CD8-positive, alpha-beta memory T cell (primary cell): Measurements from ENCODE around the gene ALDH8A1. TPM values are rescaled to one million over a fixed set of nuclear protein-coding genes. Genes with fewer than 3 reads are reported as not detected.

Experiments used
- CTCF ChIA-PET: fragments of 350-600 bp; sonication (Branson Sonifier 250); formaldehyde crosslinking; loops from one replicate; lab custom pipeline; 2021; ENCODE audit warnings: antibody characterized with exemption; lab: Charles Lee
- POLR2A ChIA-PET: fragments of 350-600 bp; sonication (Branson Sonifier 250); formaldehyde crosslinking; loops from one replicate; lab custom pipeline; 2021; ENCODE audit warnings: antibody characterized with exemption; lab: Charles Lee
- DNase-seq, 5 donors: peaks; one replicate each; pipeline versions ENCODE4 v3.0.0 to v3.0.0-alpha.2; 2020 to 2022; ENCODE audit warnings: mixed read lengths in 1 of 5
- H3K27ac ChIP-seq: one replicate; pipeline ENCODE4 v1.7.0; 2013; ENCODE audit warnings: low read depth, mild to moderate bottlenecking, low read length, moderate library complexity
- H3K27me3 ChIP-seq: 2 replicates; pipeline ENCODE4 v1.7.0; 2013; ENCODE audit warnings: low read length, mild to moderate bottlenecking; ENCODE audit not compliant: insufficient read depth, poor library complexity, severe bottlenecking
- H3K36me3 ChIP-seq: 2 replicates; pipeline ENCODE4 v1.7.0; 2013; ENCODE audit warnings: mild to moderate bottlenecking, low read length, moderate library complexity; ENCODE audit not compliant: insufficient read depth
- H3K4me1 ChIP-seq: 2 replicates; pipeline ENCODE4 v1.7.0; 2013; ENCODE audit warnings: mild to moderate bottlenecking, low read length, moderate library complexity; ENCODE audit not compliant: insufficient read depth
- H3K4me3 ChIP-seq: 2 replicates; pipeline ENCODE4 v1.7.0; 2013; ENCODE audit warnings: mild to moderate bottlenecking, low read length
- H3K9me3 ChIP-seq: 2 replicates; pipeline ENCODE4 v1.7.0; 2013; ENCODE audit warnings: mild to moderate bottlenecking, low read length
- H3K27ac Mint-ChIP-seq, 8 donors: one replicate each; pipeline ENCODE4 v1.8.0; 2020 to 2021; ENCODE audit warnings: mixed read lengths in 8 of 8, mild to moderate bottlenecking in 6 of 8, inconsistent platforms in 3 of 8, moderate library complexity in 3 of 8
- H3K27me3 Mint-ChIP-seq, 2 donors: one replicate each; pipeline ENCODE4 v1.8.0; 2020 to 2021; ENCODE audit warnings: mixed read lengths in 2 of 2, mild to moderate bottlenecking in 1 of 2, moderate library complexity in 1 of 2
- H3K36me3 Mint-ChIP-seq, 3 donors: one replicate each; pipeline ENCODE4 v1.8.0; 2020 to 2021; ENCODE audit warnings: mixed read lengths in 3 of 3, inconsistent platforms in 1 of 3, mild to moderate bottlenecking in 1 of 3
- H3K4me1 Mint-ChIP-seq, 3 donors: one replicate each; pipeline ENCODE4 v1.8.0; 2020 to 2021; ENCODE audit warnings: mixed read lengths in 3 of 3, inconsistent platforms in 1 of 3, mild to moderate bottlenecking in 1 of 3
- H3K4me3 Mint-ChIP-seq, 7 donors: one replicate each; pipeline ENCODE4 v1.8.0; 2020 to 2021; ENCODE audit warnings: mixed read lengths in 7 of 7, mild to moderate bottlenecking in 6 of 7, moderate library complexity in 4 of 7, inconsistent platforms in 2 of 7
- H3K9me3 Mint-ChIP-seq, 5 donors: one replicate each; pipeline ENCODE4 v1.8.0; 2020 to 2022; ENCODE audit warnings: mixed read lengths in 5 of 5, mild to moderate bottlenecking in 3 of 5, moderate library complexity in 2 of 5, inconsistent platforms in 1 of 5
- polyA plus RNA-seq: library from polyadenylated mRNA; unstranded; fragments of 300-500 nt; fragmentation: Illumina TruSeq; gene quantifications from one replicate; pipeline ENCODE4 v1.2.3, GENCODE V29; 2021
- total RNA-seq, 2 experiments: library from RNA; stranded (reverse); gene quantifications; one replicate each; pipeline ENCODE4 v1.2.3, GENCODE V29; 2021

The ALDH8A1 gene
- total and polyA plus RNA-seq, 3 experiments from 2014 or later, result 0.08 to 0.85 (median 0.82) TPM

- H3K27ac Mint-ChIP-seq, result no peak overlapping the region
- H3K4me3 ChIP-seq, result no peak overlapping the region
- no peak overlapping the region for H3K4me3 Mint-ChIP-seq
- no peaks in the 10 kb centered on the region for H3K27me3 ChIP-seq
- POLR2A ChIA-PET, result no interaction called here
- peaks cover 5% of the 10 kb centered on the region for H3K4me1 ChIP-seq
- peaks cover 0 to 14% (median 0%) of the 10 kb centered on the region in 3 donors for H3K36me3 Mint-ChIP-seq
- no peaks in the 10 kb centered on the region for H3K9me3 ChIP-seq
- no peaks in the 10 kb centered on the region for H3K9me3 Mint-ChIP-seq
- DNase-seq, result no peak
- no peaks in the 10 kb centered on the region for H3K36me3 ChIP-seq
- peaks cover 0 to 3% (median 2%) of the 10 kb centered on the region in 3 donors for H3K4me1 Mint-ChIP-seq
- peaks cover 0 to 2% of the 10 kb centered on the region in 2 donors for H3K27me3 Mint-ChIP-seq
- no peak overlapping the region for H3K27ac ChIP-seq
- CTCF ChIA-PET, result no interaction called here
Observed at GRCh38 chr6:134934793-134935485, 15.0 kb downstream of the ALDH8A1 start.

DNA sequence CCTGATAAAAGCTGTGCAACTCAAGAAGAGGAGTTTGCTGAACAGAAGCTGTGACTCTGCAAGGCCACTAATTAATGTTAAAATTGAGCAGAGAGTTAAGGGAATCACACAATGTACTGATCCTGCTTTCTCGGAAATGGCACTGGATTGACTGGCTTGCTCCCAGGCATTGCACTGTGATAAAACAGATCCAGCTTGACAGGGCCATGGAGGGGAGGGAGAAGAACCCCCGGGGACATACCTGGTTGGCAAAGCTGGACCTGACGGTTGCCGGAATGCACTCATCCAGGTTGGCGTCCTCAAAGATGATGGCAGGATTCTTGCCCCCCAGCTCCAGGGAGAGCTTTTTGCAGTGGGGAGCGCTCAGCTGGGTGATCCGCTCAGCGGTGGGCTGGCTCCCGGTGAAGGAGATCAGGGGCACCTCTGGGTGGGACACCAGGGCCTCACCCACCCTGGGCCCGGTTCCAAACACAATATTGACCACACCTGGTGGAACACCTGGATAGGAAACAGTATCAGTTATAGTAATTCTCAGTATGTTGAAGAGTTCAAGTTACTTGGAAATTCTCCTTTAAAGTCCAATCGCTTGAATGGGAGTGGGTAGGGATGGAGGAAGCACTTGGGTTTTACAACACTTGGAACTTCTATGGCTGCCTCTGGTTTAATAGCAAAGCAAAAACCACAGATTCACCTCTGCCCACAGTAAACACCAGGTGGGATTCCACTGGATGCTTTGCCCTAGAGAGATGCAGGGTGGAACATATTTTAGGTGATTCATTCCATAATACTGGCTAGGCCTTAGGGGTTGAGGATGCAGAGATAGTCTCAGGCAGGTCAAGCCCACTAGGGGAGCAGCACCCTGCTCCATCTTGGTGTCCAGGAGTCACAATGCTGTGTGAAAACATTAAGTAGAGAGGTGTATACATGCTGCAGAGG, 17.1 kb downstream of the ALDH8A1 start:
- Mint-ChIP-seq H3K4me1 (no peaks in the 10 kb centered on the region), H3K9me3 (no peaks in the 10 kb centered on the region)
- CTCF ChIA-PET, result interaction anchor here (0.6 to 1.6 kb wide), 4 partner anchors 8 to 1728 kb away, joined by 3 to 11 read pairs (median 3); no protein-coding TSS in a partner anchor

DNA sequence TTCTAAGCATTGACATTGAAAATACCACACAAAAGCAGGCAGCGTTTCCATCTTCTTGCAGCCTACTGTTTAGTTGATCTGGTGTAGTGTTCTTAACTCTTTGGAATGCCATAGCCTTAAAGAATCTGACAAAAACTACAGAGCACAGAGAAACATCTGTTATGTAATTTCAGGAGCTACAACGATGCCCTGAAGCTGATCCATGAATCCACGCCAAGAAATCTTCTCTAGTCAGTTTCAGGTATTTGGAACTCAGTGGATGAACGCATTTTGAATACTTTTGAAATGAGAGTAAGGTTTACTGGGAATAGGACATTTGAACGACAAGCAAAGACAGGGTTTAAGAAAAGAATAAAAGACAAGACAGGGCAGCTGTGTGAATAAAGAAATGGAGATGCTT, 17.8 kb downstream of the ALDH8A1 start:
- Mint-ChIP-seq H3K4me1 (no peaks in the 10 kb centered on the region), H3K27ac (no peak overlapping the region), H3K36me3 (peaks cover 0 to 14% (median 3%) of the 10 kb centered on the region in 3 donors), H3K27me3 (peaks cover 0 to 2% of the 10 kb centered on the region in 2 donors), H3K4me3 (peak overlapping the region in 1 of 7 donors; percentile 5), H3K9me3 (no peaks in the 10 kb centered on the region)
- no peaks in the 10 kb centered on the region for H3K9me3 ChIP-seq
- no peak overlapping the region for H3K27ac ChIP-seq
- no peaks in the 10 kb centered on the region for H3K36me3 ChIP-seq
- no peak overlapping the region for H3K4me3 ChIP-seq
- ChIA-PET POLR2A (no interaction called here), CTCF (interaction anchor here (0.6 to 1.6 kb wide), 3 partner anchors 9 to 809 kb away, joined by 3 to 11 read pairs (median 3); no protein-coding TSS in a partner anchor)
- H3K4me1 ChIP-seq, result no peaks in the 10 kb centered on the region
- DNase-seq, result no peak
- no peaks in the 10 kb centered on the region for H3K27me3 ChIP-seq

More for the DNA sequence above, 17.1 kb downstream of the ALDH8A1 start:
- Mint-ChIP-seq H3K27ac (no peak overlapping the region), H3K4me3 (no peak overlapping the region), H3K27me3 (peaks cover 0 to 2% of the 10 kb centered on the region in 2 donors), H3K36me3 (peaks cover 0 to 17% (median 3%) of the 10 kb centered on the region in 3 donors)
- no peak overlapping the region for H3K27ac ChIP-seq
- no peak overlapping the region for H3K4me3 ChIP-seq
- no peak for DNase-seq
- no peaks in the 10 kb centered on the region for H3K36me3 ChIP-seq
- POLR2A ChIA-PET, result no interaction called here
- no peaks in the 10 kb centered on the region for H3K4me1 ChIP-seq
- no peaks in the 10 kb centered on the region for H3K9me3 ChIP-seq
- H3K27me3 ChIP-seq, result no peaks in the 10 kb centered on the region

- DNase-seq, result no peak
- ChIA-PET CTCF (interaction anchor here (1.3 kb wide), 1 partner anchor 10 kb away, joined by 4 read pairs; no protein-coding TSS in a partner anchor), POLR2A (no interaction called here)
- no peak overlapping the region for H3K27ac Mint-ChIP-seq
- Histone ChIP-seq H3K36me3 (no peaks in the 10 kb centered on the region), H3K9me3 (no peaks in the 10 kb centered on the region), H3K4me1 (no peaks in the 10 kb centered on the region), H3K27me3 (no peaks in the 10 kb centered on the region), H3K4me3 (no peak overlapping the region), H3K27ac (no peak overlapping the region)
- H3K4me3 Mint-ChIP-seq, result no peak overlapping the region
- no peaks in the 10 kb centered on the region for H3K9me3 Mint-ChIP-seq
- H3K4me1 Mint-ChIP-seq, result no peaks in the 10 kb centered on the region
- peaks cover 0 to 14% (median 3%) of the 10 kb centered on the region in 3 donors for H3K36me3 Mint-ChIP-seq
- H3K27me3 Mint-ChIP-seq, result peaks cover 0 to 2% of the 10 kb centered on the region in 2 donors
Observed at GRCh38 chr6:134930463-134930862, 19.4 kb downstream of the ALDH8A1 start.

DNA sequence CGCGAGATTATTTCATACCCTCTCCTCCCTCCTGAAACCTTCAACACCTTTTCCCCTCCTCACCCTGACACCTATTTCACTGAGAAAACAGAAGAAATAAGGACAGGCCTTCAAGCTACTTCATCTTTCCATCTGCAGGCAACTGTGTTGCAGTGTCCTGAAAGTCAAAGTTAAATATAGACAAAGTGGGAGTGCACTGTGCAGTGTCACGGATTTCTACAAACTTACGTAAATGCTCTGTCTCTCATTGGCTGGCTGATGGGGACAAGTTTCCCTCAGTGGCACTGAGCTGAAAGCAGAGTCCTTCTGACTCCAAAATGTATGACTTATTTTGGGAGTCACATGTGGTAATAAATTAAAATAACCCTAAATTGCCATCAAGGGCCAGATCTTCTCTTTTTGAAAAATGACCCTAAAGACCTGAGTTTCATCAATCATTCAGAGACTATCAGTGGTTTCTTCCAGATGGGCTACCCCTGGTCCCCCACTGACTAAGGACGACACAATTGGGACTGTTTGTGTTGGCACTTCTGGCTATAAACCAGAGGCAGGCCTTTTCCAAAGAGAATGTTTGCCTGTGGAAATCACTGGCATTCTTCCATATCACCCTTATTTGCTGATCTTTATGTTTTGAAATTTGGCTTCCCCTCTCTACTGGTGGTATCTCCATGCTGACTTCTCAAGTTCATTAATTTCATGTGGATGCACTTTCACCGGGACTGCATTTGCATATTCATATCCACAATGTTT, 21.6 kb downstream of the ALDH8A1 start:
- Mint-ChIP-seq H3K9me3 (no peaks in the 10 kb centered on the region), H3K4me3 (no peak overlapping the region), H3K27ac (no peak overlapping the region), H3K36me3 (peaks cover 0 to 11% (median 3%) of the 10 kb centered on the region in 3 donors), H3K27me3 (peaks cover 0 to 1% of the 10 kb centered on the region in 2 donors), H3K4me1 (no peaks in the 10 kb centered on the region)
- H3K27me3 ChIP-seq, result no peaks in the 10 kb centered on the region
- H3K36me3 ChIP-seq, result no peaks in the 10 kb centered on the region
- H3K9me3 ChIP-seq, result no peaks in the 10 kb centered on the region
- H3K4me3 ChIP-seq, result no peak overlapping the region
- H3K27ac ChIP-seq, result no peak overlapping the region
- no peak for DNase-seq
- ChIA-PET POLR2A (no interaction called here), CTCF (interaction anchor here (2.2 kb wide), 1 partner anchor 12 kb away, joined by 5 read pairs; no protein-coding TSS in a partner anchor)
- no peaks in the 10 kb centered on the region for H3K4me1 ChIP-seq

GRCh38 chr6:134925800-134926199, 24.1 kb downstream of the ALDH8A1 start:
- no peak for DNase-seq
- H3K36me3 Mint-ChIP-seq, result peaks cover 0 to 8% (median 3%) of the 10 kb centered on the region in 3 donors
- Histone ChIP-seq H3K36me3 (no peaks in the 10 kb centered on the region), H3K27ac (no peak overlapping the region), H3K4me1 (no peaks in the 10 kb centered on the region), H3K27me3 (no peaks in the 10 kb centered on the region), H3K9me3 (no peaks in the 10 kb centered on the region), H3K4me3 (no peak overlapping the region)
- no peaks in the 10 kb centered on the region for H3K27me3 Mint-ChIP-seq
- H3K27ac Mint-ChIP-seq, result no peak overlapping the region
- H3K4me1 Mint-ChIP-seq, result no peaks in the 10 kb centered on the region
- ChIA-PET POLR2A (no interaction called here), CTCF (interaction anchor here (2.8 kb wide), 1 partner anchor 15 kb away, joined by 9 read pairs; no protein-coding TSS in a partner anchor)
- H3K4me3 Mint-ChIP-seq, result no peak overlapping the region
- H3K9me3 Mint-ChIP-seq, result no peaks in the 10 kb centered on the region

- H3K27me3 Mint-ChIP-seq, result no peaks in the 10 kb centered on the region
Observed at GRCh38 chr6:134921721-134922261, 28.1 kb downstream of the ALDH8A1 start.

More at GRCh38 chr6:134921721-134922261, 28.1 kb downstream of the ALDH8A1 start:
- Histone ChIP-seq H3K36me3 (no peaks in the 10 kb centered on the region), H3K4me1 (no peaks in the 10 kb centered on the region), H3K4me3 (no peak overlapping the region), H3K9me3 (no peaks in the 10 kb centered on the region), H3K27ac (no peak overlapping the region), H3K27me3 (no peaks in the 10 kb centered on the region)
- no peak overlapping the region for H3K27ac Mint-ChIP-seq
- no peaks in the 10 kb centered on the region for H3K9me3 Mint-ChIP-seq
- ChIA-PET POLR2A (no interaction called here), CTCF (no interaction called here)
- no peak overlapping the region for H3K4me3 Mint-ChIP-seq
- H3K4me1 Mint-ChIP-seq, result no peaks in the 10 kb centered on the region
- DNase-seq, result no peak
- H3K36me3 Mint-ChIP-seq, result peaks cover 5 to 13% (median 6%) of the 10 kb centered on the region in 3 donors
